Astrocyte of the cerebellum (primary cell): ENCODE measurements around the gene LMBR1.
"Not testable (repeated sequence)": the region's sequence is repeated elsewhere in the genome, so short reads cannot be mapped to it uniquely, and the experiment has no call there.

Experiments used
- DNase-seq: peaks from one replicate; pipeline ENCODE4 v3.0.0-alpha.2; 2011; ENCODE audit warnings: low read depth
- H3K4me3 ChIP-seq: 2 replicates; pipeline ENCODE4 v1.5.1; 2011; ENCODE audit warnings: mild to moderate bottlenecking, low read depth, low read length, moderate library complexity
- CTCF ChIP-seq: IDR thresholded peaks from 2 replicates; pipeline ENCODE4 v1.5.1; 2012; ENCODE audit warnings: low read length, low read depth, moderate library complexity, mild to moderate bottlenecking; ENCODE audit errors: missing control alignments
- in situ Hi-C: cut with HindIII; loops from 2 replicates; pipeline ENCODE4 v1.10.0; 2017; ENCODE audit warnings: low sequenced_read_pairs

LMBR1 gene

DNA sequence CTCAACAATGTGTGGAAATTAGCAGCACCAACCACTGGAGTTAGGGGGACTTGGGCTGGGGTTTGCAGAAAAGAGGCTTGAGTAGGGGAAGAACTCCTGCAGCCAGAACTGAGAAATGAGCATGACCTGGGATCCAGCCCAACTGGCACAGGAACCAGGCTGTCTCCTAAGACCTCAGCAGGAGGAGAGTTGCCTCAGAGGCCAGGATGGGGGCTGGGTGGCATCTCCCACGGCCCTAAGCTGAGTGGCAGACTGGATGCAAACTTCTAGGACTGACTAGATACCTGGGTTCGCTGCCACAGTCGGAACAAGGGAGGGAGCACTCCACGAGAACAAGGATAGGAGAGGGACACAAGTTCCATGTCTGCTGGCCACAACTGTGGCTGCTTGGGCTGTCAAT, 189.8 kb downstream of the LMBR1 start:
- TF ChIP-seq CTCF: no peak
- in situ Hi-C loops: no loop called here
- H3K4me3 ChIP-seq: no peak overlapping the region
- DNase-seq: no peak

- TF ChIP-seq CTCF: no peak
- in situ Hi-C loops: no loop called here
- H3K4me3 ChIP-seq: no peak overlapping the region
- no peak for DNase-seq
These were observed 190.6 kb downstream of the LMBR1 start for GRCh38 chr7:156702399-156702798.

DNA sequence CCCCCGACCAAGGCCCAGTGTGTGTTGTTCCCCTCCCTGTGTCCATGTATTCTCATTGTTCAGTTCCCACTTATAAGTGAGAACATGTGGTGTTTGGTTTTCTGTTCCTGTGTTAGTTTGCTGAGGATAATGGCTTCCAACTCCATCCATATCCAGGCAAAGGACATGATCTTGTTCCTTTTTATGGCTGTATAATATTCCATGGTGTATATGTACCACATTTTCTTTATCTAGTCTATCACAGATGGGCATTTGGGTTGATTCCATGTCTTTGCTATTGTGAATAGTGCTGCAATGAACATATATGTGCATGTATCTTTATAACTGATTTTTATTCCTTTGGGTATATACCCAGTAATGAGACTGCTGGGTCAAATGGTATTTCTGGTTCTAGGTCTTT, 191.2 kb downstream of the LMBR1 start:
- in situ Hi-C loops, H3K4me3 ChIP-seq, DNase-seq: not testable (repeated sequence)

- DNase-seq, in situ Hi-C loops, H3K4me3 ChIP-seq: not testable (repeated sequence)
These were observed 194.5 kb downstream of the LMBR1 start for GRCh38 chr7:156698512-156698911.

DNA sequence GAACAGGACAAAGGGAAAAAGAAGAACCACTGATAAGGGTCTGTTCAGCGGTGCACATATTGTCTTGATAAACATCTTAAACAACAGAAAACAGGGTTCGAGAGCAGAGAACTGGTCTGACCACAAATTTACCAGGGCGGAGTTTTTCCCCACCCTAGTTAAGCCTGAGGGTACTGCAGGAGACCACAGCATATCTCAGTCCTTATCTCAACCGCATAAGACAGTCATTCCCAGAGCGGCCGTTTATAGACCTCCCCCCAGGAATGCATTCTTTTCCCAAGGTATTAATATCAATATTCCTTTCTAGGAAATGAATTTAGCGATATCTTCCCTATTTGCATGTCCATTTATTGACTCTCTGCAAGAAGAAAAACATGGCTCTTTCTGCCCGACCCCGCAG, 195.7 kb downstream of the LMBR1 start:
- in situ Hi-C loops, DNase-seq: not testable (repeated sequence)

DNA sequence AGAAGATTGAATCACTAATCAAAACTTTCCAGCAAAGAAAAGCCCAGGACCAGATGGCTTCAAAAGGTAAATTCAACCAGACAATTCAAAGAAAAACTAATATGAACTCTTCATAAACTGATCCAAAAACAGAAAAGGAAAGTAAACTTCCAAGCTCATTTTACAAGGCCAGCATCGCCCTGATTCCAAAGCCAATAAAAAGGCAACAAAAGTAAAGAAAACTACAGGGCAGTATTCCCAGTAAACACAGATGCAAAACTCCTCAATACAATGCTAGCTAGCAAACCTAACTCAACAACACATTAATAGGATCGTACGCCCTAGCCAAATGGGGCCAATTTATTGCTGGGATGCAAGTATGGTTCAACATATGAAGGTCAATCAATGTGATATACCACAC, 199.4 kb downstream of the LMBR1 start:
- in situ Hi-C loops: no loop called here

More for the DNA sequence above, 195.7 kb downstream of the LMBR1 start:
- H3K4me3 ChIP-seq: not testable (repeated sequence)

DNA sequence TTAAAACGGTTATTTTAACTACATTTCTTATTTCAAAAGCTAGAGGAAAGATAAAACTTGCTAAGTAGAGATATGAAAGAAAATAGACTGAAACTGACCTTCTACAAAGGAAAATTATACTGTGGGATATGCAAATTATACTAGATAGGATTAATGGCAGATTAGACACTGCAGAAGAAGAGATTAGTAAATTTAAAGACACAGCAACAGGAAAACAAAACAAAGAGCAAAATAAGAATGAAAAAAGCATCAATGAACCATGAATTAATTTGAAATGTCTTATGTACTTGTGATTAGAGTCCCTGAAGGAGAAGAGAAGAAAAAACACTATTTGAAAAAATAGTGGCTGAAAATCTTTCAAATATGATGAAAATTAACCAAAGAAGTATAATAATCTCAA, 200.1 kb downstream of the LMBR1 start:
- no peak for DNase-seq
- H3K4me3 ChIP-seq: no peak overlapping the region
- in situ Hi-C loops: no loop called here
- TF ChIP-seq CTCF: no peak

More for the DNA sequence above, 199.4 kb downstream of the LMBR1 start:
- no peak for DNase-seq
- TF ChIP-seq CTCF: no peak
- H3K4me3 ChIP-seq: no peak overlapping the region

- DNase-seq: no peak
- TF ChIP-seq CTCF: no peak
- H3K4me3 ChIP-seq: no peak overlapping the region
- in situ Hi-C loops: no loop called here
These were observed 201.2 kb downstream of the LMBR1 start for GRCh38 chr7:156691764-156692163.
